Nephron progenitor cell (in vitro differentiated cells): ENCODE results near the gene PLIN1.

Source experiments
- DNase-seq: peaks from one replicate; pipeline ENCODE4 v3.0.0; 2021
- H3K27ac Mint-ChIP-seq: 2 replicates; pipeline ENCODE4 v1.8.0; 2021; ENCODE audit warnings: mild to moderate bottlenecking, moderate library complexity, mixed read lengths
- H3K27me3 Mint-ChIP-seq: 2 replicates; pipeline ENCODE4 v1.8.0; 2021; ENCODE audit warnings: mild to moderate bottlenecking, low read depth, mixed read lengths; ENCODE audit not compliant: poor library complexity
- H3K36me3 Mint-ChIP-seq: 2 replicates; pipeline ENCODE4 v1.8.0; 2021; ENCODE audit warnings: low read depth, mixed read lengths
- H3K4me1 Mint-ChIP-seq: 2 replicates; pipeline ENCODE4 v1.8.0; 2021; ENCODE audit warnings: mixed read lengths
- H3K4me3 Mint-ChIP-seq: 2 replicates; pipeline ENCODE4 v1.8.0; 2021; ENCODE audit warnings: mild to moderate bottlenecking, moderate library complexity, mixed read lengths
- H3K9me3 Mint-ChIP-seq: 2 replicates; pipeline ENCODE4 v1.8.0; 2021; ENCODE audit warnings: mild to moderate bottlenecking, moderate library complexity, mixed read lengths
- CTCF ChIP-seq: fragments of 200-600 bp; sonication (generic); IDR thresholded peaks from 2 replicates; pipeline ENCODE4 v1.5.0; 2021; ENCODE audit warnings: antibody characterized with exemption

Gene PLIN1

GRCh38 chr15:89666858-89667705 is 12.1 kb downstream of the PLIN1 start:
- Mint-ChIP-seq H3K4me3 (no peak overlapping the region), H3K27me3 (peaks cover 28% of the 10 kb centered on the region), H3K9me3 (no peaks in the 10 kb centered on the region), H3K36me3 (no peaks in the 10 kb centered on the region), H3K4me1 (peaks cover 15% of the 10 kb centered on the region), H3K27ac (no peak overlapping the region)
- TF ChIP-seq CTCF: no peak
- no peak for DNase-seq

- Mint-ChIP-seq H3K9me3 (no peaks in the 10 kb centered on the region), H3K27ac (no peak overlapping the region), H3K27me3 (peaks cover 28% of the 10 kb centered on the region), H3K4me3 (peak overlapping the region; percentile 20), H3K36me3 (no peaks in the 10 kb centered on the region), H3K4me1 (peaks cover 15% of the 10 kb centered on the region)
- no peak for DNase-seq
- no peak for TF ChIP-seq CTCF
These were observed 12.8 kb downstream of the PLIN1 start for GRCh38 chr15:89666184-89666857.

GRCh38 chr15:89665449-89666181 is 13.6 kb downstream of the PLIN1 start:
- H3K27ac Mint-ChIP-seq: no peak overlapping the region
- H3K27me3 Mint-ChIP-seq: peaks cover 35% of the 10 kb centered on the region
- H3K9me3 Mint-ChIP-seq: peaks cover 1% of the 10 kb centered on the region
- H3K36me3 Mint-ChIP-seq: no peaks in the 10 kb centered on the region
- H3K4me3 Mint-ChIP-seq: peak overlapping the region; percentile 70
- peaks cover 15% of the 10 kb centered on the region for H3K4me1 Mint-ChIP-seq
- DNase-seq: peak; percentile 83
- TF ChIP-seq CTCF: no peak

GRCh38 chr15:89664441-89665350 is 14.5 kb downstream of the PLIN1 start:
- H3K4me3 Mint-ChIP-seq: peak overlapping the region; percentile 70
- TF ChIP-seq CTCF: no peak
- peaks cover 7% of the 10 kb centered on the region for H3K9me3 Mint-ChIP-seq
- no peaks in the 10 kb centered on the region for H3K36me3 Mint-ChIP-seq
- H3K27ac Mint-ChIP-seq: no peak overlapping the region
- no peak for DNase-seq
- peaks cover 15% of the 10 kb centered on the region for H3K4me1 Mint-ChIP-seq
- peaks cover 38% of the 10 kb centered on the region for H3K27me3 Mint-ChIP-seq

- Mint-ChIP-seq H3K36me3 (no peaks in the 10 kb centered on the region), H3K9me3 (peaks cover 7% of the 10 kb centered on the region), H3K4me1 (peaks cover 15% of the 10 kb centered on the region), H3K4me3 (no peak overlapping the region), H3K27me3 (peaks cover 42% of the 10 kb centered on the region), H3K27ac (no peak overlapping the region)
- TF ChIP-seq CTCF: no peak
- DNase-seq: no peak
These were observed 16.1 kb downstream of the PLIN1 start for GRCh38 chr15:89662893-89663626.
